AG08396 (cell line): ENCODE results near the gene SNRNP200.

Source experiments
- DNase-seq: peaks from one replicate; pipeline ENCODE4 v3.0.0; 2012; ENCODE audit warnings: low spot score, mixed read lengths

The SNRNP200 gene

GRCh38 chr2:96305091-96305978 lies at the start of gene SNRNP200:
TSS of gene SNRNP200 (minus strand) at chr2:96305546. CDS start at chr2:96305437, 109 bp downstream.
- peak; percentile 90 for DNase-seq

GRCh38 chr2:96354492-96354891 lies 49.1 kb upstream of the SNRNP200 start:
- no peak for DNase-seq

GRCh38 chr2:96353606-96354101 lies 48.3 kb upstream of the SNRNP200 start:
- DNase-seq = no peak

- DNase-seq = no peak
Observed at GRCh38 chr2:96353032-96353561, 47.8 kb upstream of the SNRNP200 start.

GRCh38 chr2:96347395-96347794 lies 42.0 kb upstream of the SNRNP200 start:
- DNase-seq = no peak

- DNase-seq = no peak
Observed at GRCh38 chr2:96345868-96346462, 40.6 kb upstream of the SNRNP200 start.

- no peak for DNase-seq
Observed at GRCh38 chr2:96345438-96345837, 40.1 kb upstream of the SNRNP200 start.

- no peak for DNase-seq
Observed at GRCh38 chr2:96344011-96344410, 38.7 kb upstream of the SNRNP200 start.

- peak; percentile 79 for DNase-seq
Observed at GRCh38 chr2:96342085-96342484, 36.7 kb upstream of the SNRNP200 start.

GRCh38 chr2:96341641-96342040 lies 36.3 kb upstream of the SNRNP200 start:
- no peak for DNase-seq

GRCh38 chr2:96340493-96341414 lies 35.4 kb upstream of the SNRNP200 start:
- DNase-seq = no peak

- no peak for DNase-seq
Observed at GRCh38 chr2:96336873-96337272, 31.5 kb upstream of the SNRNP200 start.

- no peak for DNase-seq
Observed at GRCh38 chr2:96336104-96336775, 30.9 kb upstream of the SNRNP200 start.

- no peak for DNase-seq
Observed at GRCh38 chr2:96333708-96334107, 28.4 kb upstream of the SNRNP200 start.

GRCh38 chr2:96330407-96330806 lies 25.1 kb upstream of the SNRNP200 start:
- no peak for DNase-seq

GRCh38 chr2:96329874-96330273 lies 24.5 kb upstream of the SNRNP200 start:
- DNase-seq = no peak

GRCh38 chr2:96329456-96329855 lies 24.1 kb upstream of the SNRNP200 start:
- DNase-seq = no peak

- no peak for DNase-seq
Observed at GRCh38 chr2:96326990-96327820, 21.9 kb upstream of the SNRNP200 start.

GRCh38 chr2:96326564-96326963 lies 21.2 kb upstream of the SNRNP200 start:
- no peak for DNase-seq

GRCh38 chr2:96325884-96326255 lies 20.5 kb upstream of the SNRNP200 start:
- no peak for DNase-seq
